GM23338 (cell line): Measurements from ENCODE around the gene GINM1. TPM values are rescaled to one million over a fixed set of nuclear protein-coding genes. Genes with fewer than 3 reads are reported as not detected.

Experiments
- polyA plus RNA-seq: library from polyadenylated mRNA; unstranded; fragments of >200 nt; fragmentation: Nextera tagmentation; extraction: Ambion mirVana; gene quantifications from 2 replicates; pipeline ENCODE4 v1.2.1, GENCODE V29; 2016
- small RNA-seq: library from RNA; depleted of rRNA; stranded (forward); fragments of <200 nt; gene quantifications from one replicate; pipeline ENCODE3, GENCODE V24; 2014; ENCODE audit warnings: low replicate concordance
- total RNA-seq: library from RNA; depleted of rRNA; stranded (reverse); fragments of >200 nt; shearing (Covaris generic); gene quantifications from 2 replicates; pipeline ENCODE4 v1.2.3, GENCODE V29; 2014; rRNA removed

GINM1 gene
- total and polyA plus RNA-seq, 2 experiments from 2014 or later, result 19.2 to 24.1 TPM

Small RNA genes lying within 50 kb of the gene (small RNA-seq; reads per million reads assigned to genes)
- gene RF00019 (not detected), gene RF00410 (not detected), gene RNU7-3P (not detected)

Other genes starting within 250 kb of the GINM1 start
- gene TAB2, start 248.7 kb upstream of the GINM1 start, total RNA-seq, result 59.2 and 65.5 TPM in 2 replicates
- 19.8 and 21.7 TPM in 2 replicates for gene TAB2, start 248.7 kb upstream of the GINM1 start, polyA plus RNA-seq
- 0.74 and 1.9 TPM in 2 replicates for gene SUMO4, start 166.1 kb upstream of the GINM1 start, total RNA-seq
- 1.2 and 2.1 TPM in 2 replicates for gene SUMO4, start 166.1 kb upstream of the GINM1 start, polyA plus RNA-seq
- gene ZC3H12D, start 81.4 kb upstream of the GINM1 start, total RNA-seq, result 0.04 and 0.07 TPM in 2 replicates
- gene ZC3H12D, start 81.4 kb upstream of the GINM1 start, polyA plus RNA-seq, result not detected in 2 replicates
- gene PPIL4, start 20.3 kb upstream of the GINM1 start, total RNA-seq, result 29.7 and 35.1 TPM in 2 replicates
- 35.3 and 47.3 TPM in 2 replicates for gene PPIL4, start 20.3 kb upstream of the GINM1 start, polyA plus RNA-seq
- 21.4 and 26.3 TPM in 2 replicates for gene KATNA1, start 82.3 kb downstream of the GINM1 start, total RNA-seq
- 17.2 and 19.1 TPM in 2 replicates for gene KATNA1, start 82.3 kb downstream of the GINM1 start, polyA plus RNA-seq
- gene LATS1, start 151.7 kb downstream of the GINM1 start, total RNA-seq, result 17.2 and 18.8 TPM in 2 replicates
- gene LATS1, start 151.7 kb downstream of the GINM1 start, polyA plus RNA-seq, result 6.7 and 7.5 TPM in 2 replicates
- 71.8 and 87.2 TPM in 2 replicates for gene NUP43, start 180.2 kb downstream of the GINM1 start, total RNA-seq
- 20.8 and 23.4 TPM in 2 replicates for gene NUP43, start 180.2 kb downstream of the GINM1 start, polyA plus RNA-seq
- gene PCMT1, start 183.4 kb downstream of the GINM1 start, total RNA-seq, result 161 and 168 TPM in 2 replicates
- gene PCMT1, start 183.4 kb downstream of the GINM1 start, polyA plus RNA-seq, result 79.5 and 87.6 TPM in 2 replicates